RPMI8226 (cell line): Measurements from ENCODE around the gene KIF13A.

Source experiments
- DNase-seq: peaks from one replicate; pipeline ENCODE4 v3.0.0-alpha.2; 2015

KIF13A gene

GRCh38 chr6:17712576-17712975 is 274.9 kb downstream of the KIF13A start:
- no peak for DNase-seq

DNA sequence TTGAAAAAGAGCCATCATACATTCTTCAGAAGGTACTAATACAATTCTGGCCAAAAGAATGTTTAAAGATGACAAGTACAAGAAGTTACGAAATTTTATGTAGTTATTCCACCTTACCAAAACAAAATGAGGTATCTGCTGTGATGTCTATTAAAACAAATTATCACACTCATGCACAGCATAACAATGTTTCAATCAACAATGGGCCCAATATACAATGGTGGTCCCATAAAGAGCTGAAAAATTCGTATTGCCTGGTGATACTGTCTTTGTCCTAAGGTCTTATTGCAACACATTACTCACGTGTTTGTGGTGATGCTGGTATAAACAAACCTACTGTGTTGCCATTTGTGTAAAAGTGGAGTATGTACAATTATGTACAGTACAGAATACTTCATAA is 277.1 kb downstream of the KIF13A start:
- no peak for DNase-seq

GRCh38 chr6:17709476-17709875 is 278.0 kb downstream of the KIF13A start:
- DNase-seq = no peak
